GM21528 (cell line): ENCODE results near the gene MYLK2.
"Not testable (repeated sequence)": the region's sequence is repeated elsewhere in the genome, so short reads cannot be mapped to it uniquely, and the experiment has no call there.

Experiments
- ATAC-seq: cut with Tn5 transposase; IDR thresholded peaks from one replicate; pipeline ENCODE4 v1.9.1; 2021; ENCODE audit warnings: mild to moderate bottlenecking, moderate library complexity; ENCODE audit not compliant: unreplicated experiment, low FRiP score

The MYLK2 gene

GRCh38 chr20:31815408-31816188 is 3.6 kb upstream of the MYLK2 start:
- ATAC-seq: no peak

- no peak for ATAC-seq
Measured at GRCh38 chr20:31816221-31816620, 2.9 kb upstream of the MYLK2 start.

GRCh38 chr20:31817461-31817860 is 1.7 kb upstream of the MYLK2 start:
- no peak for ATAC-seq

GRCh38 chr20:31818376-31818908 is 714 bp upstream of the MYLK2 start:
- ATAC-seq: no peak

- no peak for ATAC-seq
Measured at GRCh38 chr20:31820228-31820627, 1.1 kb downstream of the MYLK2 start.

- ATAC-seq: no peak
Measured at GRCh38 chr20:31821427-31821826, 2.3 kb downstream of the MYLK2 start.

- ATAC-seq: peak; percentile 60
Measured at GRCh38 chr20:31822421-31823330, 3.5 kb downstream of the MYLK2 start.

- no peak for ATAC-seq
Measured at GRCh38 chr20:31823360-31824124, 4.4 kb downstream of the MYLK2 start.

GRCh38 chr20:31824125-31824485 is 4.9 kb downstream of the MYLK2 start:
- no peak for ATAC-seq

- no peak for ATAC-seq
Measured at GRCh38 chr20:31824554-31825313, 5.6 kb downstream of the MYLK2 start.

- no peak for ATAC-seq
Measured at GRCh38 chr20:31826074-31826473, 6.9 kb downstream of the MYLK2 start.

GRCh38 chr20:31827059-31827458 is 7.9 kb downstream of the MYLK2 start:
- no peak for ATAC-seq

- ATAC-seq: not testable (repeated sequence)
Measured at GRCh38 chr20:31828016-31828415, 8.9 kb downstream of the MYLK2 start.

- ATAC-seq: no peak
Measured at GRCh38 chr20:31829731-31830130, 10.6 kb downstream of the MYLK2 start.

- no peak for ATAC-seq
Measured at GRCh38 chr20:31830406-31830981, 11.3 kb downstream of the MYLK2 start.

- no peak for ATAC-seq
Measured at GRCh38 chr20:31831211-31831610, 12.1 kb downstream of the MYLK2 start.

- no peak for ATAC-seq
Measured at GRCh38 chr20:31831771-31832306, 12.7 kb downstream of the MYLK2 start.

- no peak for ATAC-seq
Measured at GRCh38 chr20:31833130-31833930, 14.2 kb downstream of the MYLK2 start.
